T-helper 2 cell treated with Interferon-gamma antibody and Interleukin-4, amounts not matched to agents 100 ng/mL and 5 ng/mL, for 36 hours (primary cell): ENCODE data around the gene NPPC. TPM values are rescaled to one million over a fixed set of nuclear protein-coding genes. Genes with fewer than 3 reads are reported as not detected.

Experiments
- intact Hi-C: fragments of 100-400 bp; cut with micrococcal nuclease; formaldehyde crosslinking; loops from one replicate; pipeline ENCODE4 v1.15.1; 2023
- total RNA-seq: library from RNA; stranded (reverse); gene quantifications from 2 replicates; pipeline ENCODE4 v1.2.3, GENCODE V29; 2022

The NPPC gene
- total RNA-seq, 1 donor from 2014 or later, result not detected

- intact Hi-C loops, result no loop called here
Observed at GRCh38 chr2:231935815-231936214, 9.6 kb upstream of the NPPC start.

- intact Hi-C loops, result no loop called here
Observed at GRCh38 chr2:231935207-231935524, 9.0 kb upstream of the NPPC start.

- intact Hi-C loops, result no loop called here
Observed at GRCh38 chr2:231934441-231935206, 8.4 kb upstream of the NPPC start.

GRCh38 chr2:231933916-231934401, 7.8 kb upstream of the NPPC start:
- intact Hi-C loops, result no loop called here

- intact Hi-C loops, result no loop called here
Observed at GRCh38 chr2:231932985-231933915, 7.1 kb upstream of the NPPC start.

GRCh38 chr2:231932711-231932970, 6.4 kb upstream of the NPPC start:
- intact Hi-C loops, result no loop called here

GRCh38 chr2:231931481-231931915, 5.3 kb upstream of the NPPC start:
- intact Hi-C loops, result no loop called here

GRCh38 chr2:231930593-231931281, 4.5 kb upstream of the NPPC start:
- intact Hi-C loops, result no loop called here

GRCh38 chr2:231929961-231930592, 3.9 kb upstream of the NPPC start:
- intact Hi-C loops, result loop anchor here (5.0 kb wide), 1 partner anchor 302 kb away; no protein-coding TSS in a partner anchor

- intact Hi-C loops, result loop anchor here (5.0 kb wide), 1 partner anchor 303 kb away; no protein-coding TSS in a partner anchor
Observed at GRCh38 chr2:231928901-231929725, 2.9 kb upstream of the NPPC start.

- intact Hi-C loops, result loop anchor here (5.0 kb wide), 1 partner anchor 304 kb away; no protein-coding TSS in a partner anchor
Observed at GRCh38 chr2:231928481-231928880, 2.3 kb upstream of the NPPC start.

- intact Hi-C loops, result loop anchor here (5.0 kb wide), 1 partner anchor 305 kb away; no protein-coding TSS in a partner anchor
Observed at GRCh38 chr2:231927566-231927890, 1.3 kb upstream of the NPPC start.

- intact Hi-C loops, result loop anchor here (1.0 to 5.0 kb wide), 2 partner anchors 215 to 305 kb away; no protein-coding TSS in a partner anchor
Observed at GRCh38 chr2:231926761-231927565, 767 bp upstream of the NPPC start.

- intact Hi-C loops, result loop anchor here (1.0 to 5.0 kb wide), 4 partner anchors 19 to 402 kb away; no protein-coding TSS in a partner anchor
Observed at GRCh38 chr2:231925303-231926179, 655 bp downstream of the NPPC start.

GRCh38 chr2:231924889-231925275, 1.3 kb downstream of the NPPC start:
- intact Hi-C loops, result loop anchor here (1.0 to 5.0 kb wide), 3 partner anchors 18 to 402 kb away; no protein-coding TSS in a partner anchor

GRCh38 chr2:231923951-231924888, 2.0 kb downstream of the NPPC start:
- intact Hi-C loops, result loop anchor here (2.0 kb wide), 1 partner anchor 17 kb away; no protein-coding TSS in a partner anchor

- intact Hi-C loops, result no loop called here
Observed at GRCh38 chr2:231923010-231923344, 3.2 kb downstream of the NPPC start.
